SKM-1 (cell line): ENCODE measurements around the gene FANCC.

ENCODE experiments used
- DNase-seq: peaks from one replicate; lab custom pipeline; 2025; ENCODE audit not compliant: unreplicated experiment; lab: John Stamatoyannopoulos, UW

FANCC gene

DNA sequence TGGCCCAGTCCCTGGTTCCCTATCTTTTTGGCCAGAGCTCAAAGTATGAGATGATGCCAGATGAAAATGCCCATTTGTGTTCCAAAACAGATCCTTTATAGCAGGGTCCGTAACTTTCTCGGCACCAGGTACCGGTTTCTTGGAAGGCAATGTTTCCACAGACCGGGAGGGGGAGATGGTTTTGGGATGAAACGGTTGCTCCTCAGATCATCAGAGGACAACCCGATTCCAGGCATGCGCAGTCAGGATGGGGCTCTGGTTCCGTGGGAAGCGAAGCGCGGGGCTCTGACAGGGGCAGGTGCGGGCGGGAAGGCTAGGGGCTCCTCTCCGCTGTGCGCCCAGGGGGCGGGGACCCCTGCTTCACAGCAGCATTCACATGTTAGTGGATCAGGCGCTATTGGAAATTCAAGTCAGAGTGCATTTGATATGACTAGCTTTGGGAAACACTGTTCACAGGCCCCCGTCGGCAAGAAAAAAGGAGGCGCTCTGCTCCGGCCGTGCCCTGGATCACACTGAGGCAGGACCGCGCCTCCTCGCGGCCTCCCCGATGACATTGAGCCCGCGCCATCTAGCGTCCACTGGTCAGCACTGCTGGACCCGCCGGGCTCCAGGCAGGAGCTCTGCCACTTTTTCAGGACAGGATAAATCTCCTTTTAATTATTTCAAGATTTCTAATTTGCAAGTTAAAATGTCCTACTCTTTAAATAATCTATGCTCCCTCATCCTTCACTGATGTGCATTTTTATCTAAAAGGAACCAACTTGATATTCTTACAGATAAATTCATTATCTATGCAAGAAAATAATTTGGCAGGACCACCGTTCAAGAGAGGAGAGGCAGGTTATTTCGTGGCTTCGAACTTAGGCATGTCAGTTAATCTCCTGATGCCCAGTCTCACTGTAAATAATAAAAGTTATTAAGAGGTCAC lies 190.0 kb downstream of the FANCC start:
- DNase-seq: peak; percentile 2

DNA sequence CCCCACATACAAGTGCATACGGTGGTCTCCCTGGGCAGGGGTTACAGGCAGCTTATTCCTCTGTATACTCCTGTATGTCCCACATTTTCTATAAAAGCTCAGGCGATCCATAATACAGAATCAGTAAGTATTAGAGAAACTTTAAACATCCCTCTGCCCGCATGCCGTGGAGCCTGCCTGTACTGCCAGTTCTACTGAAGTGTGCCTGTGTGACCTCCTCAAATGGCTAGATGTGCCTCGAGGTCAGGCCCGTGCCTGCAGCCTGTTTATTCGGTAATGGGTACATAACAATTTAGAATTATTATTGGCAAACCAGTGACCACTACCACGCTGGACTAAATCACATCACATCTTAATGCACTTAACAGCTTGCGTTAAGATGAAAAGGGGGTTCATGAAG lies 190.8 kb downstream of the FANCC start:
- no peak for DNase-seq

DNA sequence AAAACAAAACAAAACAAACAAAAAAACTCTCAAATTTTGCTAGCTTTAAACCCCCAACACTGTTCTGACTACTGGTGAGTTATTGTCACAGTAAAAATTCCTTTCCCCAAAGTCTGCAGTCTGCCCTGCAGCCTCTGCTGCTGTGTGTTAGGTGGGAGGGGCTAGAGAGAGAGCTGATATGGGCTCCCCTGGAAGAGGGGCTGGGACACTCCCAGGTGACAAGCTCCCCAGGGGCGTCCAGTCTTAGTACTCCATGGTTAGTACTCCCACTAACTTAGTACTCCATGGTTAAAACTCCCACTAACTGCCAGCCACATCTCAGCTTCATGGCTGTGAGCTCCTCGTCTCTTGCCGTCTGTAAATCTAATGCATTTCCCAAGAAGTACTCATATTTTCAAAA lies 191.9 kb downstream of the FANCC start:
- DNase-seq: no peak

DNA sequence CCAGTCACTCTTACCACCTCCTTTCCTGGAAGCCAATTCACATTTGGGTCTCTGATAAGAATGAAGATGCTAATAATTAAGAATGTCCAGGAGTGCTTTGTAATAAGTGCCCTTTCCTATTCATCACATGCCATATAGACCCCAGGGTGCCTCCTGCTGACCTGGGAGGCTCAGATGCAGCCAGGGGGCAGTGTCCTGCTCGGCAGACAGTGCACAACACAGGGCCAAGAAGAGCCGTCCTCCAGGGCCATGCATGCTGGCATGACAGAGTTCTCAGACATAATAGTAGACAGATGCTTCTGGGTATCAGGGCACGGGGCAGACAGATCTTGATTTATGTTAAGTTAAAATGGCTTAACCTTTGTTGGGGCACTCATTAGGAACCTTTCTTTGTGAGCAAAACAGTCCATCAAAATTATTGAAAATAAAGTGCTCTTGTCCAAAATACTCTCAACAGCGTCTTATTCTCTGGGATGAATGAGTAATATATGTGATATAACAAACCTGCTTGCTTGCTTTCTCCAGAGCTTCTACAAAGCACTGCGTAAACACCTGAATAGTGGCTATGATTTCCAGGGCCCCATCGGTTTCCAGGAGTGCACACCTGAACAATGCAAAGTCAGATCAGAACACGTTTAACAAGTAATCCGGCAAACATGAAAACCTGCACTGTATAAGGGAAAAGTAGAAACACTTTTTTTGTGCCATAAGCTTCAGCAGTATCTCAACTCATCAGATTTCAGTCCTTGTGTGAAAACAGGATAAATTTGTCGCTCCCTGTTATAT lies 192.7 kb downstream of the FANCC start:
- DNase-seq: no peak

DNA sequence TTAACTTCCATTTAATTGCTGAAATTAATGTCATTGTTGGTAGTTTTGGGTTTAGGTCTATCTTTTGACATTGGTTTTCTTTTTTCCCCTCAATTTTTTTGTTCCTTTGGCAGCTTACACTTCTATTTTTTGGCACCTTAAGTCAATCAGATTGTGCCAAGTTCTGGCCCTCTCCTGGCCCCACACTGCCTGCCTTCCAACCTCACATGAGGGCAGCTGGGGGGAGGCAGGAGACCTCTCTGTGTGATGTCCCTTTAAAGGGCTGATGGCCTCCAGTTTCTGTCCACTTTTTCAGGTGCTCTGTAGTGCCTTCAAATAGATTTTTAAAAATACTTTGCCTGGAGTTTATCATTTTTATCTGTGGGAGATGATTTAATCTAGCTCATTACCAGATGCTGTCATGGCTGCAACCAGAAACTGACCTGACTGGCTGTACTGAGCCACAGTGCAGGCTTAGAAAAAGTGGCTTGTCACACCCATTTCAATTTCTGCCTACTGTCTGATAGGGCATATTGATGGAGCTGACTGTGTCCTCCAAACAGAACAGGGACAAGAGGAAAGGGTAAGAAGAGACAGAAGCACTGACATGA lies 196.6 kb downstream of the FANCC start:
- no peak for DNase-seq

DNA sequence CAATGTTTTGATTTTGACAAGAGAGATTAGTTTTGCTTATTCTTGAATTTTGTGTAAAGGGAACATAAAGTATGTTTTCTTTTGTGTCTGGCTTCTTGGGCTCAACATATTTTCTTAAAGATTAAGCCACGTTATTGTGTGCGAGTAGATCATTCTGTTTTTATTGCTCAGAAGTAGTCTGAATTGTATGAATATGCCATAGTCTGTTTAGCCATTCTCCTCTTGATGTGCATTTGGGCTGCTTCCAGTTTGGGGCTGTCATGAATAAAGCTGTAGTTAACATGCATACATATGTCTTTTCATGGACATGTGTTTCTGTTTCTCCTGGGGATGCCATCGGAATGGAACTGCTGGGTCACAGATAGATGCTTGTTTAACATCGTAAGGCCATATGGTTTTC lies 198.9 kb downstream of the FANCC start:
- no peak for DNase-seq

DNA sequence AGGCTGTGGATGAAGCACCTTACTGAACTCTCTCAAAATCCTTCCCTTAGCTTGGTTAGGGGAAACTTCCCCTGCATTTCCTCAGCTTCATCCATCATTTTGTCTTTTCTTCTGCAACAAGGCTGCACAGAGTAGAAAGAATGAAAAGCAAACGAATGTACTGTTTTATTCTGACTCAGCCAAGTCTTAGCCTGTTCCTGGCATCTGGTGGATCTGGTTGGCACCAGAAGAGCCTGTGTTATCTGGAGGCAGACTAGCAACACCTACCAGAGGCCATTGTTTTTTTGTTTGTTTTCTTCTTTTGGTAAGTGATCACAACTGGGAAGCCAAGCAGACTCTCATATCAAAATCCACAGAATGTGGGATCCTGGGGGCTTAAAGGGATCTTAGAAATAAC lies 200.7 kb downstream of the FANCC start:
- no peak for DNase-seq

DNA sequence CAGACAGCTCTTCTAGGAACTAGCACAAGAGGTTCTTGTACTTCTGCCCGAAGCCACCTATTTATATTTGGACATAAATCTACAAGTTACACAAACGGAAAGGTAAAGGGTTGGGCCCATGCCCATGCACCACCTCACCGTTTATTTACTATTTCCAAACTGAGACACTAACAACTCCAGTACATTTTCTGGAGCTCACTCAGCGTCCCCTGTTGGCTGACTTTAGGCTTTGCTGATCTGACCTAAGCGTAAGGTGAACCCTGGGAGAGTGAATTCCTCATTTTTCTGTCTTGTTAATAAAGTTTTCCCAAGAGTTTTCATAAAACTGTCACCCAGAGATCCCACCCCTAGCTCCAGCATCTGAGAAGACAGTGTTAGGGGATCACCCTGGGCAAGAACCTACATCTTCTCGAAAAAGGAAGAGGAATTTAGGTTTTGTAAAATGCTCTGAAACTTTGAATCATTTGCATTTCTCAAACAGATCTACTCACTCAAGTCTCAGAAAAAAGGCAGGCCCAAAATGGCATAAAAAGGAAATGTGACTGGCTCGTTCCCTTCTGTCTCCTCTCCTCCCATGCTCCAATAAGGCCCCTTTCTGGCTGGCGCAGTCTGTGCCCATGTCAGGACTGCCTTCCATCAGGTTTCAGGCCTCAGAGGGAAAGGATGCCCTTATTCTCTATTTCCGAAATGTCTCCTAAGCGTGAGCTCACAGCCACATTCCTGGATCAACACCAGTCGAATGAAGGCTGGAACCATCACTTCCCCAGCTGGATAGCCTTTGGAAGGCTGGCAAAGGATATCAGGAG lies 201.3 kb downstream of the FANCC start:
- no peak for DNase-seq

DNA sequence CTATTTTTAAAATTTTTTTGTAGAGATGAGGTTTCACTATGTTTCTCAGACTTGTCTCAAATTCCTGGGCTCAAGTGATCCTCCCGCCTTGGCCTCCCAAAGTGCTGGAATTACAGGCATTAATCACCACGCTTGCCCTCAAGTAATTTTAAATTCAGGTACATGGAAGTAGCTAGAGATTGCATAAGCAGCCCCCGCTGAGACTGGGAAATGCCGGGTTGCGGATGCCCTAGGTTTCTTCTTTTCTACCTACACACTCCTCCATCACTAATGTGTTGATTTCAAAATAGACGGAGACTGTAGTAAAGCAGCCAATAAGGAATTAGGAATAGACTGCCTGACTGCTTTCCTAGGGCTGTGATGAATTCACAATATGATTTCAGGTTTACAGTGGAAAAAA lies 202.4 kb downstream of the FANCC start:
- DNase-seq: no peak

DNA sequence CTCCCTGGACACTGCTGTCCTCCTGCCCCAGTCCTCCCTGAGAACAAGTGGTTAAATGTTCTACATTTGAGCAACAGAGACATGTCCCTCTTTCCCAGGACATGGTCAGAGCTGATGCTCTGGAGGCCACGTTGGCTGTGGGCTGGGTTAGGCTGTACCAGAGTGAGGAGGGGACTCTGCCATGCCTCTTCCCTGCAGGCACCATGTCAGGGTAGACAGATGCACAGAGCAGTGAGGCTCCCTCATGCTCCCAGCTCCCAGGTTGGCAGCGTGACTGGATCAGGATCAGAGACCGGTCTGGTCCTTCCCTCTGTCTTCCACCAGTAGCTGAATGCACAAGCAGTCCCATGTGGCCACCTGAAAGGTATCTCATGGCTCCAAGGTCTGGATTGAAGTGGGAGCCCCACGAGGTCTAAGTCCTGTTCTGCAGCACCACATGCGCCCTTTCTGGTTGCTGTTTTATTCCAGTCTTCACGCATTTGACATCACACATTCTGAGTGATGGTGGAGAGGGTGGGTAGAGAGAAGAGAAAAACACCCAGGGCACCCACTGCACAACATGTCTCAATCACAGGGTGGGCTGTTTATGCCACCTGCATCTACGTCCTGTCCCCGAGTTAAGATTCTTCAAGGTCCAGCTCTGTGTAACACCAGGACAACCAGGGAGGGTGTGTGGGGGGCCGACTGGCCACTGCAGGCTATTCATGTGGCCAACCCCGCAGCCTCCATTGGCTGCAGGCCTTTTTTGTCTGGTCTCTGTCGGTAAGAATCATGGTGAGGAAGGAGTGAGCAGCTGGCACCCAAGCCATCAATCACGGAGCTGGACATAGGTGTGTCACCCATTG lies 204.9 kb downstream of the FANCC start:
- DNase-seq: no peak

DNA sequence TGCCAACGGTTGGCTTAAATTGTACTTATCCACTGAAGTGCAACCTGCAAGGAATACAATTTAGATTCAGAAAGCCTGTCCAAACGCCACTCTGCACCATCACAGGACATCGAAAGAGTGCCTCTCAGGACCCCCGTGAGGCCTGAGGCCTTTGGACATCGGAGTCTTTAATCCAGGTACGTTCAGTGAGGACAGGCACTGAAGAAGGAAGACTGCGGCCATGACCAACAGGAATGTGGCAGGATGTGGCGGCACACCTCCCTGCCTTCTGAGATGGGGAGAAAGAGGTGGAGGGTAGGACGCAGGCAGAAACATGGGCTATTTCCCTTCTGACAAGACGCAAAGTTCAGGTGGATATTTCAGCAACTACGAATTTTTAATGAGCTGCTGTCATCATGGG lies 205.8 kb downstream of the FANCC start:
- no peak for DNase-seq

DNA sequence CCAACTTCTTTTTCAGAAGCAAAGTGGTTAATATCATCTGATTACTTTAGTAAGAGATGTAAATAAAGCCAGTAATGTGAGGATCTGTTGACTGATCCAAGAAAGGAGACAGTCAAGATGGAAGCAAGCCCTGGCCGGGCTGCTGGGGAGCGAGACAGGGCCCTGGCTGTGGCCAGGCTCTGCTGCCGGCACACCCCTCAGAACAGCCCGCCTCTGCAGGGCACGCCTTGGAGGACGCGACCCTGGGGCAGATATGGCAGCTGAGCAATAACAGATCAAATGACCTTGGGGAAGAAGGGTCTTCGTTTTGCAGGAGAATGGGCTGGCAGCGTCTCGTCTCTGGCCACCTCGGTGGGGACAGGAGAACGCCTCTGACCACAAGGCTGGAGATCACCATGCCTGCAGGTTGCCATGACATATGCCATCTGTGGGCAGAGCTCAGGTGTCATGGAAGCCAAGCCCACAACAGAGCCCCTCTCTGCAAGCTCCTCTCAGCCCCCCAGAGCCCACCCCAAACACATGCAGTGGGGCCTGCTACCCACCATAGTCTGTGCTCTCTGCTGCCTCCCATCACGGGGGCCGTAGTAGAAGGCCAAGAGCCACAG lies 206.5 kb downstream of the FANCC start:
- DNase-seq: no peak

DNA sequence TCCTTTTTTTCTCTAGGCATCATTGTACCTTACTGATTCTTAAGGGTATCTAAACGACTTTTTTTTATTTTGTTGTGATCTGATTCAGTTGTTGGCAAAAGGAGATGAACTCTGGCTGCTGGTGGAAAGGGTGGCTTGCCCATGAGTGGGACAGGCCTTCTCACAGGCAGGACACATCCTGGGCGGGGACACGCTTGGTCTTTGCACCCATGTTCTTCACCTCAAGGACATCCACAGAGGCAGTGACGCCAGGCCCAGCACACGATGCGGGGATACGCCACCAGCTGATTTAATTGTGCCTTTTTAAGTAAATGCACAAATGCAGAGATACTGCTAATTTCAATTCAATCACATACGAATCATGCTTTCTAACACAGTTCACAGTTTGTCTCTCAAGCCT lies 208.1 kb downstream of the FANCC start:
- no peak for DNase-seq

DNA sequence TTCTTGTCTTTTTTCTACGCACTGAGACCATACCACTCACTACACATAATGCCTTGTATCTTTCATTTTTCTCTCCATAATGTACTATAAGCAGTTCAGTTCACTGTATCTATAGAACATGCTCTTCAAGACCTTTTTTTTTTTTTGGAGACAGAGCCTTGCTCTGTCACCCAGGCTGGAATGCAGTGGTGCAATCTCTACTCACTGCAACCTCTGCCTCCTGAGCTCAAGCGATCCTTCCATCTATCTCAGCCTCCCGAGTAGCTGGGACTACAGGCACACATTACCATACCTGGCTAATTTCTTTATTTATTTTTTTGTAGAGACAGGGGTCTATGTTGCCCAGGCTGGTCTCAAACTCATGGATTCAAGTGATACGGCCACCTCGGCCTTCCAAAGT lies 208.7 kb downstream of the FANCC start:
- DNase-seq: no peak

DNA sequence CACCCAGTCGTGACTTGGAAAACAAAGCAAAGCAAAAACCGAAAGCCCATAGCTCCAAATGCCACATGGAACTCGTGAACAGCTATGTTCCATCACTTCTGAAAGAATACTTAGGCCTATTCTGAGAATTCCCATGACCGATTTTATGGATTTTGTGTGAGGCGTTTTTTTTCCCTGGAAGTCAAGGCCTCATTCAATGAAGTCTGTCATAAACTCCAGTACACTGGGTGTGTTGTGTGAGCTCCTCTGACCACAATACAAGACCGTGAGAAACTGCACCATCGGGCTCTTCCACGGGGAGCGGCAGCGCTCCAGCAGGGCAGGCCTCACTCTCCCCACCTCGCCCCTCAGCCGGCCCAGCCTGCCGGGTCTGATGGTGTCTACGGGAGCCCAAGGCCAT lies 209.5 kb downstream of the FANCC start:
- DNase-seq: no peak

DNA sequence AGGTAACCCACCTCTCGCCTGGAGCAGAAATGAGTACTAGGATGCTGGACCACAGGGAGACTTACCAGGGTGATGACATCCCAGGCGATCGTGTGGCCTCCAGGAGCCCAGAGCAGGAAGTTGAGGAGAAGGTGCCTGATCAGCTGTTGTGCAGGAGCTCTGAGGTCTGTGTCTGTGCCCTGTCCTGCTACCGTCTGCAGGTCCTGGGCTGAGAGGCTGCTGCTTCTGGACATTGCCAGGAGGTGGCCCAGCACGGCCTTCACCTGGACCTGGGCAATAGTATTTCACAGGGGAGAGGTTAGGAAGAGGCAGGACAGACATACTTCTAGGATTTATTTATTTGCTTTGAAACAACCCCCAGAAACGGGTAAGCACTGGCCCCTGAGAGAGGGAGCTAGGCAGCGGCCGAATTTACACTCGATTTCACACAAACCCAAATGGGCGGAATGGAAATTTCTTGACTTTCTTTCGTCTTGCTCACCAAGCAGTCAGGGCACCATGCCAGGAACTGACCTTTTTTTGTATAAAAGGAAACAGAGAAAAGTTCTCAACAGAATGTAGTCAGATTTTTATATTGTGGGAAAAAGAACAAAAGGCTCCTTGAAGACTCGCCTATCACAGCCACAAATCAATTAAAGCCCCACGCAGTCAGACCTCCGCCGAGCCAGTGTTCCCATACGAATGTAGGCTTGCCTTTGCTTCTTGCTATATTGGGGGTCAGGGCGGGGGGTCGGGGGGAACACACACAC lies 210.3 kb downstream of the FANCC start:
- DNase-seq: no peak

DNA sequence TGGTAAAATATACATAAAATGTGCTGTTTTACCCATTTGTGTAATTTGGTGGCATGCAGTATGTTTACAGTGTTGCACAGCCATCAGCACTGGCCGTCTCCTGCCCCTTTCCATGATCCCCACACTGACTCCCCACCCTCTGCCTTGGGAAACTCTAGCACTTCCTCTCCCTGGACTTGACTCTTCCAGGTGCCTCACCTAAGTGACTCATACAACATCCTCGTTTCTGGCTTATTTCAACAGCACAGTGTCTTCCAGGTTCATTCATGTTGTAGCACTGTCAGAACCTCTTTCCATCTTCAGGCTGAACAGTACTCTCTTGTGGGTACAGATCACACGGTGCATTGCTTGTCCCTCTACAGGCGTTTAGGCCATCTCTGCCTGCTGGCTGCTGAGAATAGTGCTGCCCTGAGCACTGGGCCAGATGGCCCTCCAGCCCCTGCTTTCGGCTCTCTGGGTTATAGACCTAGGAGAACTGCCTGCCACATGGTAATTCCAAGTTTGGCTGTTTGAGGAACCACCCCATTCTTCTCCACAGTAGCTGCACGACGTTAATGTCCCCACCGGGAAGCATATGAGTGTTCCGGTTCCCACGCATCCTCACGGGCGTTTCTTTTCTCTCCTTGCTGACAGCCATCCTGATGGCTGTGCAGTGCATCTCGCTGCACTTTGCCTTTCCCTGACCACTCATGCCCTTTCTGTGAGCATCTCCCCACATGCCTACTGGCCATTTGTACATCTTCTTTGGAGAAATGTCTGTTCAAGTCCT lies 211.8 kb downstream of the FANCC start:
- DNase-seq: no peak

DNA sequence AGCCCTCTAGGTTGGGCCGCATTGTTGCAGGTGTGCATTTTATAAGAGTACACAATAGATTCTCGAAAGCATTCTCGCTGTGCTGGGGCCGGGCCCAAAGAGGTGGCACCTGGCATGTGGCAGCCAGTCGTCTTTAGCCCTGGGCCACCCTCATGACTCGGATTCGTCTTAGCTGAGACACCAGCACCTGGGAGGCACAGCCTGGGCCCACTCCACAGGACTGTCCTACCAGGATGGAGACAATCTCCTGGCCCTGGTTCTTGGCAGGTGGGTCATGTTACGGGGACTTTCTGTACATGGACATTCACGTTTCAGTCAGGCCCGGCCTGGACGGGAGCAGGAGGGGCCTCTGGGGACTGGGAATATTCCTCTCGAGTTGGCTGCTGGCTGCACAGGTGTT lies 212.5 kb downstream of the FANCC start:
- no peak for DNase-seq
